ENCODE results near the gene PTP4A1.

PTP4A1 gene

DNA sequence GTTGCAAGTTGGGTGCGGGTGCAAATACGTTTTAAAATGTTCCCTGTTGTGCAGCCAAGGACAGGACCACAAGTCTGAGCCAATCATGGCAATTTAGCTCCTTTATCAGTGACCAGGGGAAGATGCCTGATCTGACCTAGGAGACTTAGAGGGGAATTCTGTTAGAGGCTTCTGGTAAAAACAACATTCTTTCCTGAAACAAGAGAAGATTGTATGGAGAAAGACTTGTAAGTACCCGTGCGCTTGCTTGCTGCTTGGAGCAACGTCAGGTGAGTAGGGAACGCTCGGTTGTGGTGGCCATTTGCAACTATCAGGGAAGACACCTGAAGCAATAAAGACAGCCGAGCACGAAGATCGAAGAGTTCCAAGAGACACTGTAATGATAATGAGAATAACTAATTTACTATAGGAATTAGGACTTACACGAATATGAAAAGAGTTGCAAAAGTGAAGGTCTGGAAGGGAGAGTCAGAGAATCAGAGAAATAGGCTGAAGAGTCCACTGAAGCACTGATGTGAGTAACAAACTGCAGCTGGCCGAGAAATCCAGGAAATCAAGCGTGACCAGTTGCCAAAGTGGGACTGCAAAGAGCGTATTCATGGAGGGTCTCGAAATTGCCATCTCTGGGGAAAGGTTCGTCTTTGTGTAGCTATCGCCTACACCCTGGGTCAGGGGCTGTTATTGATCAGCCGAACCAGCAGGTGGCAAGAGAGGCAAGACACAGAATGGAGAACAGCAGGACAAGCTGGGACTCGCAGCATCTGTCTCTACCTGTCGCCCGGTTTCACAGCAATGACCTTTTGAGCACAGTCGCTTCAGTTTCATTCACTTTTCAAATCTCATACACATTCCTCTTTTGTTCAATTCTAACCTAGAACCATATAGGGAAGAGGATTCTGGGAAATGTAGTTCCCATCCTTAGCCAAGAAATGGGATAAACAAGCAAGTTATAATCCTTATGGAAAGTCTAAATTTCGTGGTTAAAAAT lies 26.1 kb downstream of the PTP4A1 start:
- H3K4me3 ChIP-seq (replicated peaks; ENCODE audit: insufficient read depth, low read length), result peak overlapping the region; percentile 47
- H3K27me3 ChIP-seq (ENCODE audit: insufficient read depth, poor library complexity, severe bottlenecking), result no peaks in the 10 kb centered on the region
- H3K27ac ChIP-seq (replicated peaks), result no peak overlapping the region
- DNase-seq (ENCODE audit: low read depth in 1 of 2, low spot score in 1 of 2), result peak in 1 of 2 experiments; percentile 78
- TF ChIP-seq SPI1 (IDR thresholded peaks at IDR 0.05; ENCODE audit: borderline replicate concordance, low read depth), result peak; percentile 36; the same call in 1 of the 2 replicates
- TF ChIP-seq, protein P1, sequence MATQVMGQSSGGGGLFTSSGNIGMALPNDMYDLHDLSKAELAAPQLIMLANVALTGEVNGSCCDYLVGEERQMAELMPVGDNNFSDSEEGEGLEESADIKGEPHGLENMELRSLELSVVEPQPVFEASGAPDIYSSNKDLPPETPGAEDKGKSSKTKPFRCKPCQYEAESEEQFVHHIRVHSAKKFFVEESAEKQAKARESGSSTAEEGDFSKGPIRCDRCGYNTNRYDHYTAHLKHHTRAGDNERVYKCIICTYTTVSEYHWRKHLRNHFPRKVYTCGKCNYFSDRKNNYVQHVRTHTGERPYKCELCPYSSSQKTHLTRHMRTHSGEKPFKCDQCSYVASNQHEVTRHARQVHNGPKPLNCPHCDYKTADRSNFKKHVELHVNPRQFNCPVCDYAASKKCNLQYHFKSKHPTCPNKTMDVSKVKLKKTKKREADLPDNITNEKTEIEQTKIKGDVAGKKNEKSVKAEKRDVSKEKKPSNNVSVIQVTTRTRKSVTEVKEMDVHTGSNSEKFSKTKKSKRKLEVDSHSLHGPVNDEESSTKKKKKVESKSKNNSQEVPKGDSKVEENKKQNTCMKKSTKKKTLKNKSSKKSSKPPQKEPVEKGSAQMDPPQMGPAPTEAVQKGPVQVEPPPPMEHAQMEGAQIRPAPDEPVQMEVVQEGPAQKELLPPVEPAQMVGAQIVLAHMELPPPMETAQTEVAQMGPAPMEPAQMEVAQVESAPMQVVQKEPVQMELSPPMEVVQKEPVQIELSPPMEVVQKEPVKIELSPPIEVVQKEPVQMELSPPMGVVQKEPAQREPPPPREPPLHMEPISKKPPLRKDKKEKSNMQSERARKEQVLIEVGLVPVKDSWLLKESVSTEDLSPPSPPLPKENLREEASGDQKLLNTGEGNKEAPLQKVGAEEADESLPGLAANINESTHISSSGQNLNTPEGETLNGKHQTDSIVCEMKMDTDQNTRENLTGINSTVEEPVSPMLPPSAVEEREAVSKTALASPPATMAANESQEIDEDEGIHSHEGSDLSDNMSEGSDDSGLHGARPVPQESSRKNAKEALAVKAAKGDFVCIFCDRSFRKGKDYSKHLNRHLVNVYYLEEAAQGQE (IDR thresholded peaks at IDR 0.05; ENCODE audit: insufficient replicate concordance, low read depth), result no peak
- no peak for TF ChIP-seq GABPA (IDR thresholded peaks at IDR 0.05; ENCODE audit: low read depth)
- TF ChIP-seq POLR2AphosphoS5 (IDR thresholded peaks at IDR 0.05; ENCODE audit: low read depth), result no peak
- TF ChIP-seq, protein P2, sequence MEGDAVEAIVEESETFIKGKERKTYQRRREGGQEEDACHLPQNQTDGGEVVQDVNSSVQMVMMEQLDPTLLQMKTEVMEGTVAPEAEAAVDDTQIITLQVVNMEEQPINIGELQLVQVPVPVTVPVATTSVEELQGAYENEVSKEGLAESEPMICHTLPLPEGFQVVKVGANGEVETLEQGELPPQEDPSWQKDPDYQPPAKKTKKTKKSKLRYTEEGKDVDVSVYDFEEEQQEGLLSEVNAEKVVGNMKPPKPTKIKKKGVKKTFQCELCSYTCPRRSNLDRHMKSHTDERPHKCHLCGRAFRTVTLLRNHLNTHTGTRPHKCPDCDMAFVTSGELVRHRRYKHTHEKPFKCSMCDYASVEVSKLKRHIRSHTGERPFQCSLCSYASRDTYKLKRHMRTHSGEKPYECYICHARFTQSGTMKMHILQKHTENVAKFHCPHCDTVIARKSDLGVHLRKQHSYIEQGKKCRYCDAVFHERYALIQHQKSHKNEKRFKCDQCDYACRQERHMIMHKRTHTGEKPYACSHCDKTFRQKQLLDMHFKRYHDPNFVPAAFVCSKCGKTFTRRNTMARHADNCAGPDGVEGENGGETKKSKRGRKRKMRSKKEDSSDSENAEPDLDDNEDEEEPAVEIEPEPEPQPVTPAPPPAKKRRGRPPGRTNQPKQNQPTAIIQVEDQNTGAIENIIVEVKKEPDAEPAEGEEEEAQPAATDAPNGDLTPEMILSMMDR (IDR thresholded peaks at IDR 0.05; ENCODE audit: insufficient read depth, low read length), result peak; percentile 91

DNA sequence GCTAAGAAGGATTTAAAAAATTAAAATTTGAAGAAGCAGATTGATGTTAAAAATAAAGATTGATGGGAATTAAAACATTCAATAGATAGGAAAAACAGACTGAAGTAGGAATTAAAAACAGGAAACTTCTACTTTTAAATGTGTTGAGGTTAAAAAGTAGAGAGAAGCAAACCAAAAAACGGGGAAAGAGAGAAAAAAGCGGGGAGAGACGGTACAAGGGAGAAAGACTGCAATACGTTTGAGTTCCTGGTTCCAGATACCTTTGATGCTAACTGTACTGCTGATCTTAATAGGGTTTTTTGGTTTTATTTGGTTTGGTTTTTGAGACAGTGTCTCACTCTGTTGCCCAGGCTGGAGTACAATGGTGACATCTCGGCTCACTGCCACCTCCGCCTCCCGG lies 27.0 kb downstream of the PTP4A1 start:
- Histone ChIP-seq H3K27me3 (ENCODE audit: insufficient read depth, poor library complexity, severe bottlenecking) (no peaks in the 10 kb centered on the region), H3K27ac (replicated peaks) (no peak overlapping the region), H3K4me3 (replicated peaks; ENCODE audit: insufficient read depth, low read length) (no peak overlapping the region)
- TF ChIP-seq GABPA (IDR thresholded peaks at IDR 0.05; ENCODE audit: low read depth) (no peak), POLR2AphosphoS5 (IDR thresholded peaks at IDR 0.05; ENCODE audit: low read depth) (no peak), SPI1 (IDR thresholded peaks at IDR 0.05; ENCODE audit: borderline replicate concordance, low read depth) (no peak)
- TF ChIP-seq, protein P1 (IDR thresholded peaks at IDR 0.05; ENCODE audit: insufficient replicate concordance, low read depth), result no peak
- TF ChIP-seq, protein P2 (IDR thresholded peaks at IDR 0.05; ENCODE audit: insufficient read depth, low read length), result no peak
- no peak for DNase-seq (ENCODE audit: low read depth in 1 of 2, low spot score in 1 of 2)

DNA sequence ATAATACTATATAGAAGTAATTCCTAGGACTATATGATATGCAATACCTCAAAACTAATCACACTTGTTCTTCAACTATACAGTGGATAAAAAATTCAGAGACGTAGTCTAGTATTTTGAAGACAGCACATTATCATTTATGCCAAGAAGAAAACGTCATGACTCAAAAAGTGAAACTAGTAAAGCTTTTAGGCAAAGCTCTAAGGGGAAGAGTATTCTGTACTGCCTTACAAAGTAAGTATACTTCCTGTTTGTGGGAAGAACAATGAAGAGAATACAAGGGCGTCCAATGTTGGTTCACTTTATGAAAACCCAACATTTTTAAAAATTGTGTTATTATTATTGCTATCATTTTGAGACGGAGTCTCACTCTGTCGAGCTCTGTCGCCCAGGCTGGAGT lies 27.9 kb downstream of the PTP4A1 start:
- H3K27me3 ChIP-seq (ENCODE audit: insufficient read depth, poor library complexity, severe bottlenecking), result no peaks in the 10 kb centered on the region
- no peak for DNase-seq (ENCODE audit: low read depth in 1 of 2, low spot score in 1 of 2)
- H3K4me3 ChIP-seq (replicated peaks; ENCODE audit: insufficient read depth, low read length), result no peak overlapping the region
- H3K27ac ChIP-seq (replicated peaks), result no peak overlapping the region
- TF ChIP-seq, protein P1 (IDR thresholded peaks at IDR 0.05; ENCODE audit: insufficient replicate concordance, low read depth), result no peak
- TF ChIP-seq SPI1 (IDR thresholded peaks at IDR 0.05; ENCODE audit: borderline replicate concordance, low read depth) (no peak), GABPA (IDR thresholded peaks at IDR 0.05; ENCODE audit: low read depth) (no peak), POLR2AphosphoS5 (IDR thresholded peaks at IDR 0.05; ENCODE audit: low read depth) (no peak)
- TF ChIP-seq, protein P2 (IDR thresholded peaks at IDR 0.05; ENCODE audit: insufficient read depth, low read length), result no peak
